Central memory CD8-positive, alpha-beta T cell (primary cell): ENCODE data around the gene HEXD.
"Not testable (repeated sequence)": the region's sequence is repeated elsewhere in the genome, so short reads cannot be mapped to it uniquely, and the experiment has no call there.

Experiments
- ATAC-seq: fragments of 150-1000 bp; cut with Tn5 transposase; replicated peaks from 2 replicates; pipeline ENCODE4 v1.10.0; 2022; ENCODE audit warnings: mild to moderate bottlenecking, moderate FRiP score, moderate number of reproducible peaks; ENCODE audit not compliant: poor library complexity, severe bottlenecking; ENCODE audit errors: extremely low read depth
- DNase-seq, 2 donors: peaks; one replicate each; pipeline ENCODE4 v3.0.0; 2021; ENCODE audit warnings: low spot score in 2 of 2
- H3K27ac Mint-ChIP-seq: one replicate; pipeline ENCODE4 v1.8.0; 2022; ENCODE audit warnings: low read depth, mild to moderate bottlenecking, moderate library complexity, mixed read lengths
- H3K27me3 Mint-ChIP-seq: one replicate; pipeline ENCODE4 v1.8.0; 2022; ENCODE audit warnings: mixed read lengths
- H3K36me3 Mint-ChIP-seq: one replicate; pipeline ENCODE4 v1.8.0; 2022; ENCODE audit warnings: mild to moderate bottlenecking, moderate library complexity, mixed read lengths; ENCODE audit not compliant: insufficient read depth
- H3K4me1 Mint-ChIP-seq: one replicate; pipeline ENCODE4 v1.8.0; 2022; ENCODE audit warnings: mixed read lengths
- H3K4me3 Mint-ChIP-seq: one replicate; pipeline ENCODE4 v1.8.0; 2022; ENCODE audit warnings: mild to moderate bottlenecking, moderate library complexity, mixed read lengths
- H3K9me3 Mint-ChIP-seq: one replicate; pipeline ENCODE4 v1.8.0; 2022; ENCODE audit warnings: mixed read lengths

The HEXD gene

DNA sequence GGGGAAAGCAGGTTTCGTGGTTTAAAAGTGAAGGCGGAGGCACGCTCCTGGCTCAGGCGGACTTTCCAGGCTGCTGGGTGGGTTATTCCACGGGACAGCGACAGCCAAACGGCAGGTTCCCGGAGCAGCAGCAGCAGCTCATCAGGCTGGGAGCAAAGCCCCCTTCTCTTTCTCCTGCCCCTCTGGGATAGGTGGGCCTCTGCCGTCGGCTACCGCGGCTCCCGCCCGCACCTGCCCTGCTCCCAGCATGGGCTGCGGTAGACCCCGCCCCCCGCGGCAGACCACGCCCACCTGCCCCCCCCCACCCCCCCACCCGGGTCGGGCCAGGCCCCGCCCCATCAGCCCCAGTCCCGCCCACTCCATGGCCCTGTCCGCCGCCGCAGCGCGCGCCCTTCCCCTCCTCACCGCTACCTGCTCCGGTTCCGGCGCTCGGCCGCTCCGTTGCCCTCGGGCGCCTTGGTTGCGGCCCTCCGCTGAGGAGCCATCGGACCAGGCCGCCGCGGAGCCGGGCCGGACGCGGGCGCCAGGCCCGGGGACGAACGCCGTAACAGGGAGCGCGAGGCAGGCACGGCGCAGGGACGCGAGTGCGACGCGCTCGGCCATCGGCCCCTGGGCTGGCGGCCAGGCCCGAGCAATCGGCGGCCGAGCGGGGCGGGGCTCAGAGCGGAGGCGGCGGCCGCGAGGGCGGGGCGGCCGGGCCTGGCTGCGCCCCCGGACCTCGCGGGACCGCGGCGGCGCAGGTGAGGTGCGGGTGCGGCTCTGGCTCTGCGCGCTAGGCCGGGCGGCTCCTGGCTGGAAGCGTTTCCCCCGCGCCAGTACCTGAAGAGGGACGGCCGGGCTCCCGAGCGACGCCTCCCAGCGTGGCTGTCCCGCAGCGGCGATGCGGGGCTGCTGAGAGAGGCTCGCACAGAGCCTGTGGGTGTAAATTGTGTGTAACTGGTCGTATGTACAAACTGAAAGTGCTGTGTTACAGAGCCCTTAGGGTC, at the start of gene HEXD, which contains the start of gene OGFOD3:
Gene HEXD (plus strand): TSS at position 347 of the 986 bp plus-strand sequence. CDS start 1,453 bp downstream, outside the sequence.
Gene OGFOD3 (minus strand): TSS at position 586 of the 986 bp plus-strand sequence. CDS start 101 bp downstream, at position 485.
- peak; percentile 81 to 82 for DNase-seq
- Mint-ChIP-seq H3K9me3 (no peaks in the 10 kb centered on the region), H3K27ac (peak within 1 kb of the TSS; percentile 49), H3K27me3 (no peaks in the 10 kb centered on the region), H3K4me1 (peaks cover 28% of the 10 kb centered on the region), H3K4me3 (peak within 1 kb of the TSS; percentile 68), H3K36me3 (peaks cover 24% of the 10 kb centered on the region)
- peak; percentile 87 for ATAC-seq

DNA sequence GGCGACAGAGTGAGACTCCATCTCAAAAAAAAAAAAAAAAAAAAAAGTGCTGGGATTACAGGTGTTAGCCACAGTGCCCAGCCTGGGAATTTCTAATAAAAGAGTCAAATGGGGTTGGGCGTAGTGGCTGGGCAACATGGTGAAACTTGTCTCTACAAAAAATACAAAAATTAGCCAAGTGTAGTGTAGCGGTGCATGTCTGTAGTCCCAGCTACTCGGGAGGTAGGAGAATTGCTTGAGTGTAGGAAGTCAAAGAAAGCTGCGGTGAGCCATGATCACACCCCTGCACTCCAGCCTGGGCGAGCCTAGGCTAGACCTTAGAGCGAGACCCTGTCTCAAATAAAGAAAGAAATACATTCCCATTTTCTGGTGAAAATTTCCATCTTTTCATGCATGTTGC, 48.9 kb upstream of the HEXD start:
- Mint-ChIP-seq H3K27ac (no peak overlapping the region), H3K4me3 (no peak overlapping the region), H3K36me3 (no peaks in the 10 kb centered on the region), H3K4me1 (peaks cover 12% of the 10 kb centered on the region), H3K27me3 (peaks cover 56% of the 10 kb centered on the region), H3K9me3 (no peaks in the 10 kb centered on the region)
- DNase-seq (no peak), ATAC-seq (no peak)

DNA sequence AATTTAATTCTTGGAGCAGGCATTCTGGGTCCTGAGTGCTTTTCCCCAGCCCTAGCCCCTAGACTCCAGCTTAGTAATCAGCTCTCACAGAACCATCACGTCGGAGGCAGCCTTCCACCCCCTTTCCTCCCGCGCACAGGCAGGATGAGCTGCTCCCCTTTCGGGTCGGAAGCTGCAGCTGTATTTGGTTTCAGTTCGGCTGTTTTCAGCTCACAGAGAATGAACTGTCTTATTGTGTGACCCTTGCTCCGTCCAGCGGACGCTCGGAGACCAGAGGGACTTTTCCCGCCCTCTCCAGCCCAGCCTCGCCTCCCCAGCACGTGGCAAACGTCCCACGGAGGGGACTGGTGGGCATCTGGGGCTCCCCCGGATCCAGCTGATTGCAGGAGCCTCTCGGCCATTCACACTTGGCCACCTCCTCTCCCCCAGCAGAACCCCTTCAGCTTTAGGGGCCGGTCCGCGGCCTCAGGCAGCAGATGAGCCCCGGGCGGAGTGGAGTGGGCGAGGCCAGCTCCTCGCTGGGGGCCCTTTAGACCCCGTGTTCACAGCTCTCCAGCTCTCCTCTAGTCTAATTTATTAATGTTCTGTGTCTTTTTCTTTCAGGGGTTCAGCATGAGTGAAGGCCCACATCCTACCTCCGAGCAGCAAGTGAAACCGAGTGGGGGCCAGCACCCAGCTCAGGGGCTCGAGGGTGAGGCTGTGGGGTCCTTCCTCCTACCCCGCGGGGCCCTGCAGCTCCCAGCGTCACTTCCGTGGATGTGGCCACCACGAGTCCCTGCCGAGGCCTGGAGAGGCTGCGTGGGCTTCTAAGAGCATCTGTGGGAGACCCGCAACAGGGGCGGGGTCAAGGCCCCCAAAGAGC, 47.4 kb upstream of the HEXD start:
- no peak overlapping the region for H3K27ac Mint-ChIP-seq
- no peaks in the 10 kb centered on the region for H3K9me3 Mint-ChIP-seq
- ATAC-seq (peak; percentile 32), DNase-seq (no peak)
- peaks cover 12% of the 10 kb centered on the region for H3K4me1 Mint-ChIP-seq
- H3K27me3 Mint-ChIP-seq = peaks cover 56% of the 10 kb centered on the region
- peak overlapping the region; percentile 70 for H3K4me3 Mint-ChIP-seq
- no peaks in the 10 kb centered on the region for H3K36me3 Mint-ChIP-seq

DNA sequence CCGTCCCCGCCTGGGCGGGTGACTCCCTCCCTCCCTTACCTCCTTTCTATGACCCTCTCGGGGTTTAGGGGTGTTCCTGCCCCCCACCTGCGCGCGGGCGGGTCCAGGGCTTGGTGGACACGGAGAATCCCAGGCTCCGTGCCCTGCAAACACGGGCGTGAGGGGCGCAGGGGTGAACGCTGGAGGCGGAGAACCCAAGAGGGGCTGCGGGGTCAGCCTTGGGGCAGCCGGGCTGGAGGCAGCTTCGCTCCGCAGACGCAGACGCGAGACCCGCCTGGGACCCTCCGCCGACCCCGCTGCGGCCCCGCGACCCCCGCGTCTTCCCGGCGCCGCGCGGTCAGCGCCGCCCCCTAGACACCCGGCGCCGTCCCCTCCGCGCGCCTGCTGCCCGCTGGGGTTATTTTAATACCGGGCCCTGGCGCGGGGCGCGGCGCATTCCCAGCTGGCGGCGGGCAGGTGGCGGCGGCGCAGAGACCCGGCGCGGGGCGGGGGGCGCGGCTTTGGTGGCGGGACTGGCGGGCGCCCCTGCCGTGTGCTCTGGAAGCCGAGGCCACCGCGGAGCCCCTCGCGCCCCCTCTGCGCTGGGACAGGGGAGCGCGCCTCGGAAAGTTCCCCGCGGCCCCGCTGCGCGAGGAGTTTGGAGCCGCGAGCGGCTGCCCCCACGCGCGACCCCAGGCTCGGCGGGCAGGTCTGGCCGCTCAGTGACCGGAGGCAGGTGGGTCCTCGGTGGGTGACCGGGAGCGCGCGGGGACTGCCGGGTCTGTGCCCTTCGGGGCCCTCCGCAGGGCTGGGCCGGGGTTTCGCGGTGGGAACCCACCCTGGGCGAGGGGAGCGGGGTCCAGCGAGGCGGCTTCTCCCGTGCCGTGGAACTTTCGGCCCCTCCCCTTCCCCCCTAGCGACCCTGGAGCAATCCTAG, 46.6 kb upstream of the HEXD start, which contains the start of gene UTS2R:
Gene UTS2R (plus strand): TSS at position 433 of the 916 bp plus-strand sequence. CDS start 2,560 bp downstream, outside the sequence.
- ATAC-seq = no peak
- Mint-ChIP-seq H3K4me1 (peaks cover 12% of the 10 kb centered on the region), H3K27me3 (peaks cover 56% of the 10 kb centered on the region), H3K9me3 (no peaks in the 10 kb centered on the region), H3K4me3 (peak within 1 kb of the TSS; percentile 70), H3K36me3 (no peaks in the 10 kb centered on the region), H3K27ac (no peak within 1 kb of the TSS)
- no peak for DNase-seq

DNA sequence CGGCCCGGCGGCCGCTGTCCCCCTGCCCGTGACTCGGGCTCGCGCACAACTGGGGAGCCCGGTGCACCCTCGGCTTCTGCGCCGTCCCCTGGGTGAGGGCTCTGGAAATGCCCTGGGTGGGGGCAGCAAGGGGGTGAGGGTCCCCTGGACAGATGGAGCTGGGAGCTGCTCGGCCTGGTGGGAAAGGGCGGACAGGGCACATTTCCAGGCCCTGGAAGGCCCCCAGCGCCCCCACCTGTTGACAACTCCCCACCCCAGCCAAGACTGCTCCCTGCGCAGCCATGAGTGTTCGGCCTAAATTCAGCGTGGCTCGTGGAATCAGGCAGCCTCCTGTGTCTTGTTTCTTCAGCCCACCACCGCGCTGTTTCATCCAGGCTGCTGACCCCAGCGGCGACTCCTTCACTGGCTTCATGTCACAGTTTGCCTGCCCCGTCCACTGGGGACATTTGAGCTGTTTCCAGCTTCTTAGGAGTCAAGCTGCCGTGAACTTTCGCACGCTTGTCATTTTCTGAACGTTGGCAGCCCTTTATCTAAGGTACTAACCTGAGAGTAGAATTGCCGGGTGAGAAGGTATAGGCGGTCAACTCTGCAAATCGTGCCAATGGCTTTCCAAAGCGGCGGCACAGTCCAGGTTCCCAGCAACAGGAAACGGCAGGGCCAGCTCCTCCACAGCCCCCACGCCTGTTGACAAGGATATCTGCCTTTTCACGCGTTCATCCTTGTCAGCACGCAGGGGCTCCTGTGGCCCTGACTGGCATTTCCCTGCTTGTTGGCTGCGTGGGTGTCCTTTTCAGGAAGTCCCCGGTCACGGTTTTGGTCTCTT, 45.7 kb upstream of the HEXD start:
- Mint-ChIP-seq H3K27me3 (peaks cover 52% of the 10 kb centered on the region), H3K9me3 (no peaks in the 10 kb centered on the region), H3K36me3 (no peaks in the 10 kb centered on the region), H3K4me1 (peaks cover 12% of the 10 kb centered on the region), H3K27ac (no peak overlapping the region), H3K4me3 (peak overlapping the region; percentile 41)
- DNase-seq (no peak), ATAC-seq (no peak)

DNA sequence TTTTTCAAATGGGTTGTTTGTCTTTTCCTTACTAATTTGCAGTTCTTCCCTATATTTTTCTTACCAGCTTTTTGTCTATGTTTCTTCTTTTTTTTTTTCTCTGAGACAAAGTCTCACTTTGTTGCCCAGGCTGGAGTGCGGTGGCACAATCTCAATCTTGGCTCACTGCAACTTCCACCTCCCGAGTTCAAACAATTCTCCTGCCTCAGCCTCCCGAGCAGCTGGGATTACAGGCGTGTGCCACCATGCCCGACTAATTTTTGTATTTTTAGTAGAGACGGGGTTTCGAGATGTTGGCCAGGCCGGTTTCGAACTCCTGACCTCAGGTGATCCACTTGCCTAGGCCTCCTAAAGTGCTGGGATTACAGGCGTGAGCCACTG, 45.1 kb upstream of the HEXD start:
- H3K36me3 Mint-ChIP-seq, H3K27ac Mint-ChIP-seq, DNase-seq, H3K9me3 Mint-ChIP-seq, ATAC-seq: not testable (repeated sequence)
- H3K4me3 Mint-ChIP-seq = peak overlapping the region; percentile 41
- H3K4me1 Mint-ChIP-seq = peaks cover 12% of the 10 kb centered on the region
- peaks cover 49% of the 10 kb centered on the region for H3K27me3 Mint-ChIP-seq

DNA sequence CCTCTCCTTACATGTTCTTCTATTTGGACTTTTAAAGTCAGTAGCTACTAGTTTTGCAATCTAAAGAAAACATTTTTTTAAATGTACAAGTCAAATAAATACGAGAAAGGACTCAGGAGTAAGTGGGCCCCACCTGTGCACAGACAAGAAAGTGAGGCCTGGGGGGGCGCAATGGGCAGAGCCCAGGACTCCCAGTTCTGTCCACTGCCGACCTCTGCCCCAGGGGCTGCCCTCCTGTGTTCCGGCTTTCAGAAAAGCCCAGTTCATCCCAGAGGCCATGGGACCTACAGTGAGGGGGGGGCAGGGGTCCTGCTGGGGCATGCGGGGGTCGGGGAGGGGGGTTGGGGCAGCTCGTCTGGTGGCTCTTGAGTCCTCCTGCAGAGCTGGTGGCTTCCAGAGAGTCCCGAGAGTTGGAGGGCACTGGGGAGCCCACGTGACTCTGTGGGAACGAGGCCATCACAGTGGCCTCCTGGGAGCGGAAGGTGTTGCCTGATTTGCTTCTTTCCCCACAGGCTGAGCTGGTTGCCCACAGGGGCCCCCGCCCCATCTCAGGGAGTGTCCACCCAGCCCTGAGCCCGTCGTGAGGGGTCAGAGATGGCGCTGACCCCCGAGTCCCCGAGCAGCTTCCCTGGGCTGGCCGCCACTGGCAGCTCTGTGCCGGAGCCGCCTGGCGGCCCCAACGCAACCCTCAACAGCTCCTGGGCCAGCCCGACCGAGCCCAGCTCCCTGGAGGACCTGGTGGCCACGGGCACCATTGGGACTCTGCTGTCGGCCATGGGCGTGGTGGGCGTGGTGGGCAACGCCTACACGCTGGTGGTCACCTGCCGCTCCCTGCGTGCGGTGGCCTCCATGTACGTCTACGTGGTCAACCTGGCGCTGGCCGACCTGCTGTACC, 44.2 kb upstream of the HEXD start:
- Mint-ChIP-seq H3K27me3 (peaks cover 50% of the 10 kb centered on the region), H3K4me3 (no peak overlapping the region), H3K9me3 (no peaks in the 10 kb centered on the region), H3K4me1 (peaks cover 12% of the 10 kb centered on the region), H3K27ac (no peak overlapping the region), H3K36me3 (peaks cover 2% of the 10 kb centered on the region)
- DNase-seq (no peak), ATAC-seq (no peak)

DNA sequence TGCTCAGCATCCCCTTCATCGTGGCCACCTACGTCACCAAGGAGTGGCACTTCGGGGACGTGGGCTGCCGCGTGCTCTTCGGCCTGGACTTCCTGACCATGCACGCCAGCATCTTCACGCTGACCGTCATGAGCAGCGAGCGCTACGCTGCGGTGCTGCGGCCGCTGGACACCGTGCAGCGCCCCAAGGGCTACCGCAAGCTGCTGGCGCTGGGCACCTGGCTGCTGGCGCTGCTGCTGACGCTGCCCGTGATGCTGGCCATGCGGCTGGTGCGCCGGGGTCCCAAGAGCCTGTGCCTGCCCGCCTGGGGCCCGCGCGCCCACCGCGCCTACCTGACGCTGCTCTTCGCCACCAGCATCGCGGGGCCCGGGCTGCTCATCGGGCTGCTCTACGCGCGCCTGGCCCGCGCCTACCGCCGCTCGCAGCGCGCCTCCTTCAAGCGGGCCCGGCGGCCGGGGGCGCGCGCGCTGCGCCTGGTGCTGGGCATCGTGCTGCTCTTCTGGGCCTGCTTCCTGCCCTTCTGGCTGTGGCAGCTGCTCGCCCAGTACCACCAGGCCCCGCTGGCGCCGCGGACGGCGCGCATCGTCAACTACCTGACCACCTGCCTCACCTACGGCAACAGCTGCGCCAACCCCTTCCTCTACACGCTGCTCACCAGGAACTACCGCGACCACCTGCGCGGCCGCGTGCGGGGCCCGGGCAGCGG, 43.4 kb upstream of the HEXD start:
- no peaks in the 10 kb centered on the region for H3K9me3 Mint-ChIP-seq
- ATAC-seq (no peak), DNase-seq (no peak)
- H3K36me3 Mint-ChIP-seq = peaks cover 2% of the 10 kb centered on the region
- H3K27ac Mint-ChIP-seq = no peak overlapping the region
- H3K27me3 Mint-ChIP-seq = peaks cover 51% of the 10 kb centered on the region
- no peak overlapping the region for H3K4me3 Mint-ChIP-seq
- H3K4me1 Mint-ChIP-seq = peaks cover 14% of the 10 kb centered on the region

DNA sequence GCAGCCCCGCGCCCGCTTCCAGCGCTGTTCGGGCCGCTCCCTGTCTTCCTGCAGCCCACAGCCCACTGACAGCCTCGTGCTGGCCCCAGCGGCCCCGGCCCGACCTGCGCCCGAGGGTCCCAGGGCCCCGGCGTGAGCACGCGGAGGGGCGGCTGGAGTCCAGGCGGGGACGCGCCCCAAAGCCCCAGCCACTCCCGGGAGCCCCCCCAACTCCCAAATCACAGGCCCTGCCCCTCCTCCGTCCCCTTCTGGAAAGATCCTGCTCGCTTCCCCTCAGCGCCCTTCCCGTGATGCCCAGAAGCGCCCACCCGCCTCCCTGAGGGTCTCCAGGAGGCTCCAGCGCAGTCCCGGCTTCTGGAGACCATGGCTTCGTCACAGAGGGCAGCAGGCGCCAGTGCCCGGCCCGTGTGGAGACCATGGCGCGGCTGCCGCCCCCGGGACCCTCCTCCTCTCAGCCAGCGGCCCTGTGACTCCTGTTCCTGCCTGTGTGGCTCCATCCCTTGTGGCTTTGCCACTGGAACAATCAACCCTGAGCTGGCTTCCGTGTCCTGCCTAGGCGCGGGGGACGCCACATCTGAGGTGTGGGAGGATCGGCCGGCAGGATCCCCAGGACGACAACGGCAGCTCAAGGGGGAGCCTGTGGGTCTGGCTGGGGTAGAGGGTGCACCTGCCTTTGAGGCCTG, 42.6 kb upstream of the HEXD start:
- Mint-ChIP-seq H3K27me3 (peaks cover 51% of the 10 kb centered on the region), H3K36me3 (peaks cover 2% of the 10 kb centered on the region), H3K4me1 (peaks cover 18% of the 10 kb centered on the region), H3K9me3 (no peaks in the 10 kb centered on the region), H3K27ac (no peak overlapping the region), H3K4me3 (no peak overlapping the region)
- DNase-seq (no peak), ATAC-seq (no peak)
